22Rv1 (cell line): ENCODE measurements around the gene SLC39A11.

Experiments
- CTCF ChIP-seq: fragments of 450-650 bp; IDR thresholded peaks from 2 replicates; pipeline ENCODE4 v1.5.1; 2017; ENCODE audit warnings: mild to moderate bottlenecking
- ZFX ChIP-seq: fragments of 450-650 bp; IDR thresholded peaks from 2 replicates; pipeline ENCODE4 v1.6.1; 2017; ENCODE audit warnings: antibody characterized with exemption, borderline replicate concordance

DNA sequence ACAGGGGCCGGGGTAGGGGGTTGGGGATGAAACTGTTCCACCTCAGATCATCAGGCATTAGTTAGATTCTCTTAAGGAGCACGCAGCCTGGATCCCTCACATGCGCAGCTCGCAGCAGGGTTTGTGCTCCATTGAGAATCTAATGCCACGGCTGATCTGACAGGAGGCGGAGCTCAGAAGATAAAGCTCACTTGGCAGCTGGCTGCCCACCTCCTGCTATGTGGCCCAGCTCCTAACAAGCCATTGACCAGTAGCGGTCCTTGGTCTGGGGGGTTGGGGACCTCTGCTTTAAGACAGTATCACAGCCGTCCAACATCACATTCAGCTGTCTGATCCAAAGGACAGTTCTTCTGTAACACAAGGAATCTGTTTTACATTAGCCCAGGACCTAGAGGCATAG, 62.5 kb downstream of the SLC39A11 start:
- TF ChIP-seq CTCF: no peak
- no peak for TF ChIP-seq ZFX
